GM18867 (cell line): ENCODE results near the gene SCAI.
"Not testable (repeated sequence)": the region's sequence is repeated elsewhere in the genome, so short reads cannot be mapped to it uniquely, and the experiment has no call there.

Experiments used
- ATAC-seq: cut with Tn5 transposase; IDR thresholded peaks from one replicate; pipeline ENCODE4 v1.9.1; 2021; ENCODE audit warnings: mild to moderate bottlenecking, moderate library complexity; ENCODE audit not compliant: unreplicated experiment

Gene SCAI

DNA sequence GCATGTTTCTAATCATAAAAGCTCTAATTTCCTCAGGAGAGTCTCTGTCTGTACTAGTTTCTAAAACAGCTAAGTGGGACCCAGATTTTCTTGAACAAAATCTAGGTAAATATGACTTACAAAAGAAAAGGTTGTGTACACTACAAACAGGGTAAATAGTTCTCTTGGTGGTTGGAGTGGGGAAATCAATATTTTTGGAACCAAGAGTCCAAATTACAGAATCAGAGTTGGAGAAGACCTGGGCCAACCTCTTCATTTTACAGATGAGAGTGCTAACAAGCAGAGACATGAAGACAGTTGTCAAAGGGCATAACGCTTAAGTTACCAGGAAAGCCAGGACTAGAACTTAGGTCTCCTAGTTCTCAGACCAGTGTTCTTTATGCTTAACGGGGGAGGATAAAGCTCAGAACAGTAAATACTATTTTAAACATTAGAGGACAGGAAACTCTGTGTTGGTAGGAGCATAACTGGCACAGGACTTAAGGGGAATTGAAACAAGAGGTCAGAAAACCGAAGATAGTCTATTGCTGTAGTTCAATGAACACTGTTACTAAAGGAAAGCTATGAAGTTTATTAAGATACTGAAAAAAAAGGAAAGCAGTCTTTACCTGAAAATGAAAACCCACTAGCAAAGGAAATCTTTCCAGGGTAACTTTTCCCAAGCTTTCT is 193.1 kb downstream of the SCAI start:
- no peak for ATAC-seq

- ATAC-seq: no peak
Measured at GRCh38 chr9:124949387-124949786, 193.9 kb downstream of the SCAI start.

DNA sequence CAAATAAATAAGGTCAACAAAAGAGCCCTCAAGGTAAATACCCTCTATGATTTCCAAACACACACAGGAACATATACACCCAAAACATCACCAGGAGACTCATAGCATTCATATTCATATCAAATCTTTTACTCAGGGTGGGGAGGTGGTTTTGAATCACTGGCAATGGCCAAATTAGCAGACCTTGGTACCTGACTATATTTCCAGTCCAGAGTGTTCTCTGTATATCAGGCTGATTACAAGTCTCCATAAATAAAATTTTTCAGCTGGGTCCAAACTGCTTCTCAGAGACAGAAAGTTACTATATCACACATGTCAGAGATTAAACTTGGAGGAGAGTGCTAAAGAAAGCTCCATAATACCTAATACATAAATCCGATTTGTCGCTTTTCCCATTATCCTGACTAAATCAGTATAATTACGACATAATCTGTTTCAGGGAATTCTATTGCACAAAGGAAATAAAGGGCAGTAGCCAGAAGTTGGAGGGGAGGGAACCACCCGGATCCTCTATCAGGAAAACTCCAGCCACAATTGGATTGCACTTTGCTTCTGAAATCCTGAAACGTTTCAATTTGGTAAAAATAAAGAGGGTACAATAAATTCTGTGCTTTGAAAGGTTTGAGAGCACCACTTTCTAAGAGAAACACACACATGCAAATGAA is 195.5 kb downstream of the SCAI start:
- ATAC-seq: no peak

GRCh38 chr9:124946167-124946566 is 197.2 kb downstream of the SCAI start:
- ATAC-seq: no peak

DNA sequence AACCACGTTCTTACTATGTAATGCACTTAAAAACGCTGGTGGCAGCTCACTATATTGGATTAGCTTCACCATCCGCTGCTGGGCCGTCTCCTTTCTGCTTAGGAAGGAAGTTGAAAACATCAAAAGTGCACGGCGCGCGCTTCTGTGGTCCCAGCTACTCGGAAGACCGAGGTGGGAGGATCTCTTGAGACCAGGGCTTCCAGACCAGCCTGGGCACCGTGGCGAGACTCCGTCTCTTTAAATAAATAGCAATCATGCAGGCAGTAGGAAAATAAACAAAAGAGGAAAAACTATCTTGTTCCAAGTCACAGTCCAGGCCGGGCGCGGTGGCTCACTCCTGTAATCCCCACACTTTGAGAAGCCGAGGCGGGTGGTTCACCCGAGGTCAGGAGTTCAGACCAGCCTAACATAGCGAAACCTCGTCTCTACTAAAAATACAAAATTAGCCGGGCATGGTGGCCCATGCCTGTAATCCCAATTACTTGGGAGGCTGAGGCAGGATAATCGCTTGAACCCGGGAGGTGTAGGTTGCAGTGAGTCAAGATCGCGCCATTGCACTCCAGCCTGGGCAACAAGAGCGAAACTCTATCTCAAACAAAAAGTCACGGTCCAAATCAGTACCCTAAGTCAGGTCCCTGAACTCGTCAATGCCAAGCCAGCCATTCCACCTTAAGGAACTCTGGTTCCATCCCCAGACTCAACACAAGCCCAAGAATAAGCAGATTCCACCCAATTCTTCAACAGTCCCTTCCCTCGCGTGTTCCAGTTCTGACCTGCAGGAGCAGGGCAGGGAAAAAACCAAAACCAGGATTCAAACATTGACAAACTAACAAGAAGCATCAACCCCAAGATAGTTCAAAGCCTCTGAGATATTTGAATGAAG is 201.4 kb downstream of the SCAI start:
- peak; percentile 29 for ATAC-seq

DNA sequence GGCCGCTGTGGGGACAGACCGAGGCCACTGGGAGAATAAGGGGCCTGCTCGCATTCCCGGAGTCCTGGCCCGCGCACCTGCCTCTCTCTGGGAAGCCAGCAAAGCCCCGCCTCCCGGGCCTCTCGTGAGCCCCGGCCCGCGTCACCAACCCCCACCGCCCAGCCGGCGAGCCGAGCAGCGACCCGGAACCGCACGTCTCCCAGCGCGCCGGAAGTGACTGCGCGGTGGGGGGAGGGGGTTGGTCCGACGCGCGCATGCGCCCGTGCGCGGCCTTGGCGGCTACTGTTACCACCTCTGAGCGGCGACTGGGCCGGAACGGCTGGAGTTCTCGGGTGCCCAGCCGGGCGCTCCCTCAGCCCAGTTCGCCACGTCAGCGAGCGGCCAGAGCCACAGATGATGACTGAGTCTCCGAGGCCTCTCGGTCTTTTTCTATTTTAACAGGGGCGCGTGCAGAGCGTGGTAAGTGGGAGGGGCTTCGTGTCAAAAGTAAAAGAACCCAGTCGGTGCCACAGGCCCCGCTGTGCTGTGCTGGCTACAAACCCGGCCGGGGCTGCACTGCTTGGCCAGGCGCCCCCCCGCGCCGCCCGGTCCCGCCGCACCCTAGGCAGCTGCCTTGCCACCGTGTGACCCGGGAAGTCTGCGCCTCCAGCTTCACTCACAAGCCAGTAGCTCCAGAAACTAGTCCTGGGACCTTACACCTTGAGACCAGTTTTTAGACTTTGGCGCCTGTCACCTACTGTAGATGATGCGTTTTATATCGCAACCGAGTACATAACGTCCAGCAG is 202.2 kb downstream of the SCAI start, which contains the start of gene GOLGA1:
TSS of gene GOLGA1 (minus strand) at position 190 of the 785 bp plus-strand sequence. CDS start 2,372 bp downstream, outside the sequence.
- peak; percentile 73 for ATAC-seq

GRCh38 chr9:124940521-124940893 is 202.8 kb downstream of the SCAI start:
- peak; percentile 41 for ATAC-seq

- ATAC-seq: no peak
Measured at GRCh38 chr9:124939944-124940343, 203.4 kb downstream of the SCAI start.

- ATAC-seq: no peak
Measured at GRCh38 chr9:124934290-124934689, 209.0 kb downstream of the SCAI start.

GRCh38 chr9:124932333-124932732 is 211.0 kb downstream of the SCAI start:
- ATAC-seq: no peak

DNA sequence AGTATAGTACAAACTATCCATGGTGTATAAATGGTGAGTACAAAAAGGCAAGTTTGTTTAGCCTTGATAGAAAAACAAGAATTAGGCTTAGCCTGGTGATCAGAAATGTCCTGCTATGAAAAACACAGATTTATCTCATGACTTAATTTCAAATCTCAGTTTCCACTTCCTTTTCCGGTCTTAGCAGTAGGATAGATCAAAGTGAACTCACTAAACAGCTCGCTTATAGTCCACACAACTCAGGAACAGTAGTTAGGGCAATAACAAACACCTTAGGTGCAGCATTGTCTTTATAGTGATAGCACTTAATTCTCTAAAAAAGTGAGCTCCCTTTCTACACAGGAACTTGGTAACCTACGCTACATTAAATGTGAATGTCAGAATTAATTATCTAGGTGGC is 213.9 kb downstream of the SCAI start:
- ATAC-seq: no peak

DNA sequence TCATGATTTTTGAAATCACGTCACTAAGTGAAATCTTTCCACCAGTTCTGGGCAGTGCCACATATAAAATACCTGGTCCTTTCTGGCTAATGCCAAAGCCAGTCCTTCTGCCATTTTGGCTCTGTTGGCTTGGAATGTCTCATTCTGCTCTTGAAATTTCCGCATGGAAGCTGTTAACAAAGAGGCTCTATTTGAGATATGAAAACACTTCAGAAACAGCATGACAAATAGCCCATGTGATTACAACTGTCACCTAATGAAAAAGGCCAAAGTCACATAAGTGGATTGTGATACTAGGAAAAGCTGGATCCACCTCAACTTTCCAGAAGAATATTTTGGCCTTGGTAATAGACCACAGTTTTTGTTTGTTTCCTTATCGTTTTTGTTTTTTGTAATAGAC is 215.2 kb downstream of the SCAI start:
- no peak for ATAC-seq

- not testable (repeated sequence) for ATAC-seq
Measured at GRCh38 chr9:124920394-124920793, 222.9 kb downstream of the SCAI start.

GRCh38 chr9:124914753-124915405 is 228.4 kb downstream of the SCAI start:
- no peak for ATAC-seq

GRCh38 chr9:124913378-124913777 is 229.9 kb downstream of the SCAI start:
- ATAC-seq: no peak

- no peak for ATAC-seq
Measured at GRCh38 chr9:124911766-124912165, 231.6 kb downstream of the SCAI start.

DNA sequence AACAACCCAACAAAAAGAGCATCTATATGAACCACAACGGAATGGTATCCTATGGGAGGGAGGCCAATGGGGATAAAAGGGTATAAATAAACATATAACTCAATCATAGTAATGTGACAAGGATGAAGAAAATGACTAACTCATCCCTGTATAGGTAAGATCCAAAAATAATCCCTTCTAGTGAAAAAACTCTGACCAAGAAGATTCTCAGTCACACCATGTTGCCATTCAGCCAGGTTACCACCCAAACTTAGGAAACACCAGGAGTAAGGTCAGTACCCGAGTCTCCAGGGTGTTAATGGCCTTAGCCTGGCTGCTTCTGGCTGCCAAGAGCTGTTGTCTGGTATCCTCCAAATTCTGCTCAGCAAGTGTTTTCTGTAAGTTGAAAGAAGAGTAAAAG is 235.2 kb downstream of the SCAI start:
- ATAC-seq: no peak

DNA sequence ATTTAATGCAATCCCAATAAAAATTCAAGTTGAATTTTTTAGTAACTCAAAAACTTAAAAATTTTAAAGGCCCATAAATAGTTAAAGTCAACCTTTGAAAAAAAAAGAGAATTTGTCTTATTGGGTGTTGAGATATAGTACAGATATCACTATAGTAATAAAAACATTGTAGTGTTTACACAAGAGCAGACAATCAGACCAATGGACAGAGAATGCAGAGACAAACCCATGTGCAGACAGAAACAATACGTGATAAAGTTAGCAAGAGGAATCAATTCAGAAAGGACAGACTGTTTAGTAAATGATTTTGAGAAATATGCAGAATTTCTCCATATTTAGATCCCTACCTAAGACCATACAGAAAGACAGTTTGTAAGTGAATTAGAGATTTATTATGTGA is 236.4 kb downstream of the SCAI start:
- ATAC-seq: no peak

- ATAC-seq: no peak
Measured at GRCh38 chr9:124899845-124900244, 243.5 kb downstream of the SCAI start.
